ENCODE data around the gene PRR7.

DNA sequence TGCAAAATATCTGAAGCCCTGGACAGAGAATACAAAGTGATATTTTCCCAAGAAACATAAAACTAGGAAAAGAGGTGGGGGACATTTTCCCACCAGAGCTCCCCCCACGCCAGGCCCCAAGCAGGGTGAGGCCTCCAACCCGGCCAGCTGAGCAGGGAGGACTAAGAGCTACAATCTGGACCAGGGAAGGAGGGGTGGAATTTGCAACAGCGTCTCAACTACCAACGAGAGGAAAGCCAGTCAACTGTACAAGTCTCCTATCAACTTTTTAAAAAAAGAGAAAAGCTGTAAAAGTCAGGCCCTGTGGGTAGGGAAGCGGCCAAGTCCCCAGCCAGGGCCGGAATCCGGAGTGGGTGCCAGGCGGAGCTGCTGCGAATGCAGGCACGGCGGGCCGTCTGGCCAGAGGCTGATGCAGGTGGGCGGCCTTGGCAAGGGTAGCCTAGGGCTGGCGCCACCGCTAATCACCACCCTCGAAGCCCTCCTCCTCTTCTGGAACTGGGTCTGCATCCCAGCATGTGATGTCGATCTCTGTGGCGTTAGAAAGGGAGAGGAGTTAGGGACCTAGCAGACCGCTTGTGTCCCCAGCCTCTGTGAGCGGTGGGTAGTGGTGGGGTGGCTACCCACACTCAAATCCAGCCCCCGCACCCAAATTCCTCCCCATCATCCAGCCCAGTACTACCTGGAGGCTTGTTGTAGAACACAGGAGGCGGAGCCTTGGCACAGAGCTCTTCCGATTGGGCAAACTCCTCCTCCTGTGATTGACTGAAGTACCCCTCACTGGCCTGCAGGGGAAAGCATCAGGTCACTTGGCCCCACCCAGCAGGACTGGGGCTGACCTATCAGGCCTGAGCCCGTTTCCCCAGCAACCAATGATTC is 10.6 kb downstream of the PRR7 start:
- TF ChIP-seq, protein P1, sequence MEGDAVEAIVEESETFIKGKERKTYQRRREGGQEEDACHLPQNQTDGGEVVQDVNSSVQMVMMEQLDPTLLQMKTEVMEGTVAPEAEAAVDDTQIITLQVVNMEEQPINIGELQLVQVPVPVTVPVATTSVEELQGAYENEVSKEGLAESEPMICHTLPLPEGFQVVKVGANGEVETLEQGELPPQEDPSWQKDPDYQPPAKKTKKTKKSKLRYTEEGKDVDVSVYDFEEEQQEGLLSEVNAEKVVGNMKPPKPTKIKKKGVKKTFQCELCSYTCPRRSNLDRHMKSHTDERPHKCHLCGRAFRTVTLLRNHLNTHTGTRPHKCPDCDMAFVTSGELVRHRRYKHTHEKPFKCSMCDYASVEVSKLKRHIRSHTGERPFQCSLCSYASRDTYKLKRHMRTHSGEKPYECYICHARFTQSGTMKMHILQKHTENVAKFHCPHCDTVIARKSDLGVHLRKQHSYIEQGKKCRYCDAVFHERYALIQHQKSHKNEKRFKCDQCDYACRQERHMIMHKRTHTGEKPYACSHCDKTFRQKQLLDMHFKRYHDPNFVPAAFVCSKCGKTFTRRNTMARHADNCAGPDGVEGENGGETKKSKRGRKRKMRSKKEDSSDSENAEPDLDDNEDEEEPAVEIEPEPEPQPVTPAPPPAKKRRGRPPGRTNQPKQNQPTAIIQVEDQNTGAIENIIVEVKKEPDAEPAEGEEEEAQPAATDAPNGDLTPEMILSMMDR (conservative IDR thresholded peaks at IDR 0.05; ENCODE audit: low read depth in 2 of 2) = peak; percentile 13 to 36; a peak in 1 of 4 replicates
- TF ChIP-seq EZH2 (IDR thresholded peaks at IDR 0.05; ENCODE audit: low read depth, unreplicated experiment) = no peak
- no peak for TF ChIP-seq EZH2phosphoT487 (IDR thresholded peaks at IDR 0.05; ENCODE audit: unreplicated experiment)
- peak; percentile 64 for TF ChIP-seq CREB1 (CRISPR knock-in tag; IDR thresholded peaks at IDR 0.05; ENCODE audit: low read depth)
- TF ChIP-seq POLR2AphosphoS5 (IDR thresholded peaks at IDR 0.05; ENCODE audit: low read depth) = no peak
- TF ChIP-seq, protein P2, sequence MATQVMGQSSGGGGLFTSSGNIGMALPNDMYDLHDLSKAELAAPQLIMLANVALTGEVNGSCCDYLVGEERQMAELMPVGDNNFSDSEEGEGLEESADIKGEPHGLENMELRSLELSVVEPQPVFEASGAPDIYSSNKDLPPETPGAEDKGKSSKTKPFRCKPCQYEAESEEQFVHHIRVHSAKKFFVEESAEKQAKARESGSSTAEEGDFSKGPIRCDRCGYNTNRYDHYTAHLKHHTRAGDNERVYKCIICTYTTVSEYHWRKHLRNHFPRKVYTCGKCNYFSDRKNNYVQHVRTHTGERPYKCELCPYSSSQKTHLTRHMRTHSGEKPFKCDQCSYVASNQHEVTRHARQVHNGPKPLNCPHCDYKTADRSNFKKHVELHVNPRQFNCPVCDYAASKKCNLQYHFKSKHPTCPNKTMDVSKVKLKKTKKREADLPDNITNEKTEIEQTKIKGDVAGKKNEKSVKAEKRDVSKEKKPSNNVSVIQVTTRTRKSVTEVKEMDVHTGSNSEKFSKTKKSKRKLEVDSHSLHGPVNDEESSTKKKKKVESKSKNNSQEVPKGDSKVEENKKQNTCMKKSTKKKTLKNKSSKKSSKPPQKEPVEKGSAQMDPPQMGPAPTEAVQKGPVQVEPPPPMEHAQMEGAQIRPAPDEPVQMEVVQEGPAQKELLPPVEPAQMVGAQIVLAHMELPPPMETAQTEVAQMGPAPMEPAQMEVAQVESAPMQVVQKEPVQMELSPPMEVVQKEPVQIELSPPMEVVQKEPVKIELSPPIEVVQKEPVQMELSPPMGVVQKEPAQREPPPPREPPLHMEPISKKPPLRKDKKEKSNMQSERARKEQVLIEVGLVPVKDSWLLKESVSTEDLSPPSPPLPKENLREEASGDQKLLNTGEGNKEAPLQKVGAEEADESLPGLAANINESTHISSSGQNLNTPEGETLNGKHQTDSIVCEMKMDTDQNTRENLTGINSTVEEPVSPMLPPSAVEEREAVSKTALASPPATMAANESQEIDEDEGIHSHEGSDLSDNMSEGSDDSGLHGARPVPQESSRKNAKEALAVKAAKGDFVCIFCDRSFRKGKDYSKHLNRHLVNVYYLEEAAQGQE (IDR thresholded peaks at IDR 0.05; ENCODE audit: unreplicated experiment) = no peak
- TF ChIP-seq STAT1 (IDR thresholded peaks at IDR 0.05; ENCODE audit: unreplicated experiment) = no peak
- TF ChIP-seq, protein P3, sequence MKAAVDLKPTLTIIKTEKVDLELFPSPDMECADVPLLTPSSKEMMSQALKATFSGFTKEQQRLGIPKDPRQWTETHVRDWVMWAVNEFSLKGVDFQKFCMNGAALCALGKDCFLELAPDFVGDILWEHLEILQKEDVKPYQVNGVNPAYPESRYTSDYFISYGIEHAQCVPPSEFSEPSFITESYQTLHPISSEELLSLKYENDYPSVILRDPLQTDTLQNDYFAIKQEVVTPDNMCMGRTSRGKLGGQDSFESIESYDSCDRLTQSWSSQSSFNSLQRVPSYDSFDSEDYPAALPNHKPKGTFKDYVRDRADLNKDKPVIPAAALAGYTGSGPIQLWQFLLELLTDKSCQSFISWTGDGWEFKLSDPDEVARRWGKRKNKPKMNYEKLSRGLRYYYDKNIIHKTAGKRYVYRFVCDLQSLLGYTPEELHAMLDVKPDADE (IDR thresholded peaks at IDR 0.05) = no peak
- TF ChIP-seq NANOG (IDR thresholded peaks at IDR 0.05; ENCODE audit: borderline replicate concordance) = no peak
- no peak for TF ChIP-seq ZNF114 (CRISPR knock-in tag; IDR thresholded peaks at IDR 0.05)

Data from GM23338 (cell line).